GM06990 (cell line): Measurements from ENCODE around the gene GDF7.

ENCODE experiments used
- DNase-seq: peaks from one replicate; pipeline ENCODE4 v3.0.0-alpha.2; 2011; ENCODE audit not compliant: insufficient read length; ENCODE audit errors: extremely low read depth
- H3K27me3 ChIP-seq: replicated peaks from 2 replicates; pipeline ENCODE4 v1.6.0; 2011; ENCODE audit warnings: low read length; ENCODE audit not compliant: control insufficient read depth, insufficient read depth
- H3K36me3 ChIP-seq: 2 replicates; pipeline ENCODE4 v1.5.1; 2011; ENCODE audit warnings: low read length; ENCODE audit not compliant: control insufficient read depth, insufficient read depth
- H3K4me3 ChIP-seq: replicated peaks from 2 replicates; pipeline ENCODE4 v1.5.1; 2011; ENCODE audit warnings: low read depth, mild to moderate bottlenecking, control low read depth, low read length
- CTCF ChIP-seq: IDR thresholded peaks from 2 replicates; pipeline ENCODE4 v1.5.1; 2011; ENCODE audit warnings: low read length, control low read depth, mild to moderate bottlenecking, inconsistent platforms; ENCODE audit not compliant: insufficient read depth, poor library complexity, severe bottlenecking

GDF7 gene

GRCh38 chr2:20626392-20626697, 40.6 kb upstream of the GDF7 start:
- TF ChIP-seq CTCF: no peak
- Histone ChIP-seq H3K4me3 (no peak overlapping the region), H3K27me3 (no peaks in the 10 kb centered on the region), H3K36me3 (peaks cover 3% of the 10 kb centered on the region)
- no peak for DNase-seq

- Histone ChIP-seq H3K36me3 (peaks cover 3% of the 10 kb centered on the region; the same call in 1 of the 2 replicates), H3K4me3 (no peak overlapping the region), H3K27me3 (no peaks in the 10 kb centered on the region)
- no peak for DNase-seq
- TF ChIP-seq CTCF: no peak
These were observed 40.0 kb upstream of the GDF7 start for GRCh38 chr2:20626698-20627513.

- no peak for DNase-seq
- H3K27me3 ChIP-seq: no peaks in the 10 kb centered on the region
- peaks cover 2% of the 10 kb centered on the region; the same call in 1 of the 2 replicates for H3K36me3 ChIP-seq
- no peak overlapping the region for H3K4me3 ChIP-seq
- no peak for TF ChIP-seq CTCF
These were observed 39.1 kb upstream of the GDF7 start for GRCh38 chr2:20627712-20628380.

GRCh38 chr2:20629181-20629580, 37.8 kb upstream of the GDF7 start:
- no peak overlapping the region for H3K4me3 ChIP-seq
- no peaks in the 10 kb centered on the region for H3K36me3 ChIP-seq

GRCh38 chr2:20629581-20630171, 37.3 kb upstream of the GDF7 start:
- no peak for DNase-seq
- no peaks in the 10 kb centered on the region for H3K36me3 ChIP-seq
- no peak overlapping the region for H3K4me3 ChIP-seq
- no peaks in the 10 kb centered on the region for H3K27me3 ChIP-seq
- no peak for TF ChIP-seq CTCF

More at GRCh38 chr2:20629181-20629580, 37.8 kb upstream of the GDF7 start:
- no peak for TF ChIP-seq CTCF
- no peak for DNase-seq
- no peaks in the 10 kb centered on the region for H3K27me3 ChIP-seq
